ENCODE data around the gene ACTL6B.

ACTL6B gene

GRCh38 chr7:100686822-100687211 is 30.6 kb upstream of the ACTL6B start:
- Mint-ChIP-seq H3K4me3 (no peak overlapping the region), H3K4me1 (peaks cover 36% of the 10 kb centered on the region), H3K9me3 (no peaks in the 10 kb centered on the region), H3K27ac (peak overlapping the region; percentile 70), H3K36me3 (peaks cover 75% of the 10 kb centered on the region)
- no peak for ATAC-seq
- DNase-seq (ENCODE audit: low spot score in 2 of 2) = no peak

GRCh38 chr7:100686201-100686821 is 30.1 kb upstream of the ACTL6B start:
- peak overlapping the region; percentile 70 for H3K27ac Mint-ChIP-seq
- no peak overlapping the region for H3K4me3 Mint-ChIP-seq
- ATAC-seq (no peak), DNase-seq (ENCODE audit: low spot score in 2 of 2) (no peak)
- no peaks in the 10 kb centered on the region for H3K9me3 Mint-ChIP-seq
- H3K36me3 Mint-ChIP-seq = peaks cover 75% of the 10 kb centered on the region
- H3K4me1 Mint-ChIP-seq = peaks cover 35% of the 10 kb centered on the region

DNA sequence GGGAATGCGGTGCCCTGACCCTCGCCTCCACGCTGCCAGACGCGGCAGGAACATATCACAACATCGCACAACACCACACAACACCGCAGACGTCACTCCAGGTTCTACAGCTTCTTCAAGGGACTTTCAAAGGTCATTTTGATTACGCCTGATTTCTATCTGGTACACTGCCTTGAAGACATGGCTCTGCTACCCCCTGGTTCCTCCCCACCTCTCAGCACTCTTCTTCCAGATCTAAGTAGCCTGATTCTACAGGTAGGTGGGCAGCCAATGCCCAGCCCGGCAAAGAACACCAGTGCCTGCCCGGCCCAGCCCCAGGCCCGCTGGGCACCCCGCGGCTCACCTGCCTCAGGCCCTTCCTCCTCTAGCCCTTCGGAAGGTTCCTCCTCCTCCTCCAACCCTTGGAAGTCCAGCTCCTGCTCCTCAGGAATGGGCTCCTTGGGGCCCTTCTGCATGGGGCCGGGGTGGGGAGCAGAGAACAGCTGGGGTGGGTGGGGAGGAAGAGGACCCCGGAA is 29.4 kb upstream of the ACTL6B start:
- H3K27ac Mint-ChIP-seq = no peak overlapping the region
- peaks cover 81% of the 10 kb centered on the region for H3K36me3 Mint-ChIP-seq
- ATAC-seq = no peak
- H3K4me3 Mint-ChIP-seq = no peak overlapping the region
- peaks cover 35% of the 10 kb centered on the region for H3K4me1 Mint-ChIP-seq
- no peaks in the 10 kb centered on the region for H3K9me3 Mint-ChIP-seq
- DNase-seq (ENCODE audit: low spot score in 2 of 2) = no peak

- Mint-ChIP-seq H3K27ac (no peak overlapping the region), H3K9me3 (no peaks in the 10 kb centered on the region), H3K4me3 (no peak overlapping the region), H3K36me3 (peaks cover 87% of the 10 kb centered on the region), H3K4me1 (peaks cover 40% of the 10 kb centered on the region)
- DNase-seq (ENCODE audit: low spot score in 2 of 2) (no peak), ATAC-seq (no peak)
Observed at GRCh38 chr7:100685049-100685605, 28.9 kb upstream of the ACTL6B start.

- Mint-ChIP-seq H3K9me3 (no peaks in the 10 kb centered on the region), H3K4me1 (peaks cover 42% of the 10 kb centered on the region), H3K27ac (no peak overlapping the region), H3K4me3 (no peak overlapping the region), H3K36me3 (peaks cover 88% of the 10 kb centered on the region)
- DNase-seq (ENCODE audit: low spot score in 2 of 2) = no peak
- ATAC-seq = no peak
Observed at GRCh38 chr7:100684534-100685042, 28.3 kb upstream of the ACTL6B start.

GRCh38 chr7:100683659-100684533 is 27.6 kb upstream of the ACTL6B start:
- DNase-seq (ENCODE audit: low spot score in 2 of 2) (no peak), ATAC-seq (no peak)
- peaks cover 88% of the 10 kb centered on the region for H3K36me3 Mint-ChIP-seq
- H3K27ac Mint-ChIP-seq = no peak overlapping the region
- H3K9me3 Mint-ChIP-seq = no peaks in the 10 kb centered on the region
- H3K4me3 Mint-ChIP-seq = no peak overlapping the region
- H3K4me1 Mint-ChIP-seq = peaks cover 42% of the 10 kb centered on the region

GRCh38 chr7:100682991-100683658 is 26.9 kb upstream of the ACTL6B start:
- Mint-ChIP-seq H3K9me3 (no peaks in the 10 kb centered on the region), H3K4me3 (no peak overlapping the region), H3K27ac (no peak overlapping the region), H3K36me3 (peaks cover 88% of the 10 kb centered on the region), H3K4me1 (peaks cover 39% of the 10 kb centered on the region)
- ATAC-seq (no peak), DNase-seq (ENCODE audit: low spot score in 2 of 2) (no peak)

DNA sequence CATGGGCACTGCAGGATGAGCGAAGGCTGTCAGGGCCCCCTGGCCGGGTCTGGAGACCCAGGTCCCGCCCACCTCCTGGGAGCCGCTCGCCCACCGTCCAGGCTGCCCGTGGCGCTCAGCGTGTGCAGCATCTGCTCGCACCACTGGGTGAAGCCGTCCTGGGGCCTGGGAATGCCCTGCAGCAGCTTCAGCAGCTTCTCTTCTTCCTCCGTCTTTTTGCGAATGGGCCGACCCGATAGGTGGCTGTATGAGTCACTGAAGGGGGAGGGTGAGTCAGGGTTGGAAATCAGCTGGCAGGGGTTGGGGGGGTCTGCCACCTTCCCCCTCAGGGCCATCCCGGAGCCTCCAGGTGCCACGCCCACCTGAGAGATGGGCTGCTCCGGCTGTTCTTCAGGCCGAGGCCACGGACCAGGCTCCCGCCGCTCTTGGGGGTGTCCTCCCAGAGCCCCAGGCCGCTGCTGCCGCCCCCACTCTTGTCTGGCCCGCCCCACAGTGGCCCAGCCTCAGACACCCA is 26.0 kb upstream of the ACTL6B start:
- Mint-ChIP-seq H3K9me3 (no peaks in the 10 kb centered on the region), H3K4me1 (peaks cover 38% of the 10 kb centered on the region), H3K36me3 (peaks cover 88% of the 10 kb centered on the region), H3K4me3 (no peak overlapping the region), H3K27ac (no peak overlapping the region)
- ATAC-seq (peak; percentile 25), DNase-seq (ENCODE audit: low spot score in 2 of 2) (no peak)

GRCh38 chr7:100681491-100682227 is 25.4 kb upstream of the ACTL6B start:
- Mint-ChIP-seq H3K27ac (peak overlapping the region; percentile 78), H3K36me3 (peaks cover 88% of the 10 kb centered on the region), H3K4me1 (peaks cover 41% of the 10 kb centered on the region), H3K4me3 (no peak overlapping the region), H3K9me3 (no peaks in the 10 kb centered on the region)
- DNase-seq (ENCODE audit: low spot score in 2 of 2) (no peak), ATAC-seq (no peak)

DNA sequence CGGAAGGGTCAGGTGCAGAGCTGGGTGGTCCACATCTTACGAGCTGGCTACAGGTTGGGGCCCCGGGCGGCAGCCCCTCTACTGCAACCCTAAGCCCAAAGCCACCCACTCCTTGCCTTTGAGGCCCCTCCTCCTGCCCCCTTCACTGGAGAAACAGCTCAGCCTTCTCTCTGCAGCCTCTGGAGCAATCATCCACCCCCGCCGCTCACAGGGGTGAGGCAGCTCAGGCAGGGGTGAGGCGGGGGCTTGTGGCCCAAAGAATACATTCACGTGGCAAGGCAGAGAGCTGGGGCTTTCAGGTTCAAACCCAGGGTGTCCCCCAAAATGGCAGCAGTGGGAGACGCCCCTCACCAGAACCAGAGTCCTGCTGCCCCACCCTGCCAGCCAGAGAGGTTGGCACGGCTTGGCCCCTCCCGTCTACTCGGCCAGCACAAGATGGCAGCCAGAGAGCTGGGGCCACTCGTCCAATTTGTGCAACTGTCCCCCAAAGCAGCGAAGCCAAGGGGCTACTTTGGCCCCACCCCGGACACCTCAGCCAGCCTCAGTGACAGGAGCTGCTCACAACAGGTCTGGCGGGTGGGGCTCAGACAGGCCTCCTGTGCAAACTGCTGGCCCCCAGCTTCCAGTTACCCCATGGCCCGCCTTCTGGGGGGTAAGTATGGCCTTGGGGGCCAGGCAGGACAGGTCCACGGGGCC is 24.5 kb upstream of the ACTL6B start:
- peaks cover 47% of the 10 kb centered on the region for H3K4me1 Mint-ChIP-seq
- DNase-seq (ENCODE audit: low spot score in 2 of 2) (no peak), ATAC-seq (no peak)
- H3K27ac Mint-ChIP-seq = peak overlapping the region; percentile 78
- H3K4me3 Mint-ChIP-seq = no peak overlapping the region
- no peaks in the 10 kb centered on the region for H3K9me3 Mint-ChIP-seq
- peaks cover 88% of the 10 kb centered on the region for H3K36me3 Mint-ChIP-seq

- H3K36me3 Mint-ChIP-seq = peaks cover 86% of the 10 kb centered on the region
- no peak for DNase-seq (ENCODE audit: low spot score in 2 of 2)
Observed at GRCh38 chr7:100679927-100680575, 23.8 kb upstream of the ACTL6B start.

GRCh38 chr7:100679129-100679926 is 23.1 kb upstream of the ACTL6B start:
- H3K9me3 Mint-ChIP-seq = no peaks in the 10 kb centered on the region
- H3K27ac Mint-ChIP-seq = peak overlapping the region; percentile 78
- H3K4me3 Mint-ChIP-seq = no peak overlapping the region
- H3K4me1 Mint-ChIP-seq = peaks cover 47% of the 10 kb centered on the region
- H3K36me3 Mint-ChIP-seq = peaks cover 90% of the 10 kb centered on the region
- no peak for ATAC-seq
- no peak for DNase-seq (ENCODE audit: low spot score in 2 of 2)

More at GRCh38 chr7:100679927-100680575, 23.8 kb upstream of the ACTL6B start:
- Mint-ChIP-seq H3K4me1 (peaks cover 47% of the 10 kb centered on the region), H3K9me3 (no peaks in the 10 kb centered on the region), H3K4me3 (no peak overlapping the region), H3K27ac (peak overlapping the region; percentile 78)
- ATAC-seq = no peak
